ENCODE measurements around the gene SORCS2.

DNA sequence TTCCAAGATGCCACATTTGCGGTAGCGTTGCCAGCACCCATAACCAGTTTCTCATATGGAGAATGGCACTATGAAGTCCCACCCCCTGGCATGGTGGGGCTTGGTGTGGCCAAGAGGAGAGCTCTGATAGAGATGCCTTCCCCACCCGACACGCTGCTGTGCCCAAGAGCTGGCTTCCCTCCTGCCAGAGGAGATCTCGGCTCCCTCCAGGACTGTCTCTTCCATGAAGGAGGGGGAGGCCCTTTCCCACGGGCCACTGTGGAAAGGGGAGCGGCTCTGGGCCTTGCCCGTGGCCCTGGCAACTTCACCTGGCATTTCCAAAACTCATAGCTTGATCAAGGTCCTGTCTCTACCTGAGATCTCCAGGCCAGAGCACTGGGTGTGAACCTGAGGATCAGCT is 459.7 kb downstream of the SORCS2 start:
- TF ChIP-seq MEF2A (IDR thresholded peaks at IDR 0.05; ENCODE audit: borderline replicate concordance, low read depth) (no peak), TAF1 (IDR thresholded peaks at IDR 0.05; ENCODE audit: borderline replicate concordance, low read depth, low read length) (no peak), EP300 (IDR thresholded peaks at IDR 0.05; ENCODE audit: borderline replicate concordance in 1 of 2, low read depth in 1 of 2, low read length in 1 of 2) (no peak), SMC3 (IDR thresholded peaks at IDR 0.05; ENCODE audit: low read depth, low read length) (no peak), FOSL2 (IDR thresholded peaks at IDR 0.05; ENCODE audit: borderline replicate concordance, low read depth) (no peak), IRF3 (IDR thresholded peaks at IDR 0.05; ENCODE audit: low read depth, low read length) (no peak), GABPA (IDR thresholded peaks at IDR 0.05; ENCODE audit: low read depth) (no peak), JUND (IDR thresholded peaks at IDR 0.05) (no peak)
- TF ChIP-seq, protein P1, sequence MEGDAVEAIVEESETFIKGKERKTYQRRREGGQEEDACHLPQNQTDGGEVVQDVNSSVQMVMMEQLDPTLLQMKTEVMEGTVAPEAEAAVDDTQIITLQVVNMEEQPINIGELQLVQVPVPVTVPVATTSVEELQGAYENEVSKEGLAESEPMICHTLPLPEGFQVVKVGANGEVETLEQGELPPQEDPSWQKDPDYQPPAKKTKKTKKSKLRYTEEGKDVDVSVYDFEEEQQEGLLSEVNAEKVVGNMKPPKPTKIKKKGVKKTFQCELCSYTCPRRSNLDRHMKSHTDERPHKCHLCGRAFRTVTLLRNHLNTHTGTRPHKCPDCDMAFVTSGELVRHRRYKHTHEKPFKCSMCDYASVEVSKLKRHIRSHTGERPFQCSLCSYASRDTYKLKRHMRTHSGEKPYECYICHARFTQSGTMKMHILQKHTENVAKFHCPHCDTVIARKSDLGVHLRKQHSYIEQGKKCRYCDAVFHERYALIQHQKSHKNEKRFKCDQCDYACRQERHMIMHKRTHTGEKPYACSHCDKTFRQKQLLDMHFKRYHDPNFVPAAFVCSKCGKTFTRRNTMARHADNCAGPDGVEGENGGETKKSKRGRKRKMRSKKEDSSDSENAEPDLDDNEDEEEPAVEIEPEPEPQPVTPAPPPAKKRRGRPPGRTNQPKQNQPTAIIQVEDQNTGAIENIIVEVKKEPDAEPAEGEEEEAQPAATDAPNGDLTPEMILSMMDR (IDR thresholded peaks at IDR 0.05): no peak
- TF ChIP-seq, protein P2, sequence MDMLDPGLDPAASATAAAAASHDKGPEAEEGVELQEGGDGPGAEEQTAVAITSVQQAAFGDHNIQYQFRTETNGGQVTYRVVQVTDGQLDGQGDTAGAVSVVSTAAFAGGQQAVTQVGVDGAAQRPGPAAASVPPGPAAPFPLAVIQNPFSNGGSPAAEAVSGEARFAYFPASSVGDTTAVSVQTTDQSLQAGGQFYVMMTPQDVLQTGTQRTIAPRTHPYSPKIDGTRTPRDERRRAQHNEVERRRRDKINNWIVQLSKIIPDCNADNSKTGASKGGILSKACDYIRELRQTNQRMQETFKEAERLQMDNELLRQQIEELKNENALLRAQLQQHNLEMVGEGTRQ (IDR thresholded peaks at IDR 0.05; ENCODE audit: borderline replicate concordance, low read depth, low read length): no peak

Measured in SK-N-SH (cell line).